GM18951 (cell line): Measurements from ENCODE around the gene ZNF827.

Source experiments
- POLR2A ChIP-seq: IDR thresholded peaks from 4 replicates; pipeline ENCODE4 v1.6.1; 2011; ENCODE audit warnings: mild to moderate bottlenecking; ENCODE audit not compliant: insufficient read length, insufficient read depth; ENCODE audit errors: extremely low read depth
- in situ Hi-C: fragments of 300-500 bp; cut with MboI; formaldehyde crosslinking; loops from one replicate; pipeline ENCODE4 v1.12.0; 2022; ENCODE audit warnings: low sequenced_read_pairs, mixed read lengths, inconsistent platforms; ENCODE audit not compliant: unreplicated experiment

The ZNF827 gene

DNA sequence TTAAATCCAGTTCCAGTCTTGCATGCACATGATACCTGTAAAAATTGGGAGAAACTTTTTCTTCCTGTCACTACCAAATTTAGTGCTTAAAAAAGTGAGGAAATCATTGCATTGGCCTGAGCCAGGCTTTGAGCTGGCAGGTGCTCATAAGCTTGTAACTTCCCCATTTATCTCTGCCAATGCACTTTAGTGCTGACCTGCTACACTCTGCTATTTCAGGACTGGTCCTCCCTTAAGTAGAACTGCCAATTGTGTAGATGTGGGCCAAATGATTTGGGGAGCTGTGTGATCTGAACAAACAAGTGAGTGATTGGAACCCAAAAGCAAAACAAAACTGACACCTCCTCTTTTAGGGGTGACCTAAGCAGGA lies 51.8 kb downstream of the ZNF827 start:
- TF ChIP-seq POLR2A: no peak
- in situ Hi-C loops: no loop called here

DNA sequence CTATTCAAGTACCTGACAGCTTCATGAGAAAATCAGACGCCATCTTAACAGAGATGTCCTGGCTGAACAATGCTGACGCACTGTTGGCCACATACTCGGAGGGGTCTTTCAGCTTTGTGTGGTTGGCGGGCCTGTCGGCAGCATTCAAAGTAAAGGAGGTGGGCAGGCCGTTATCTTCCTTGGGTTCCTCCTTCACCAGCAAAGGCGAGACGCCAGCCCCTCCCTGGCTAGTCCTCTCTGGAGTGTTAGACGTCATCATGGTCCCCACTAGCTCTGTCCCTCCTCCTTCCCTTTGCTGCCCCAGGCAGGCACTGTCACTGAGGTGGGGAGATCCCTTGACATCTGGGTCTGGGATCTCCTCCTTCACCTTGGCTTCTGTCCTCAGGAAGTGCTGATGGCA lies 53.0 kb downstream of the ZNF827 start:
- in situ Hi-C loops: no loop called here
- no peak for TF ChIP-seq POLR2A

DNA sequence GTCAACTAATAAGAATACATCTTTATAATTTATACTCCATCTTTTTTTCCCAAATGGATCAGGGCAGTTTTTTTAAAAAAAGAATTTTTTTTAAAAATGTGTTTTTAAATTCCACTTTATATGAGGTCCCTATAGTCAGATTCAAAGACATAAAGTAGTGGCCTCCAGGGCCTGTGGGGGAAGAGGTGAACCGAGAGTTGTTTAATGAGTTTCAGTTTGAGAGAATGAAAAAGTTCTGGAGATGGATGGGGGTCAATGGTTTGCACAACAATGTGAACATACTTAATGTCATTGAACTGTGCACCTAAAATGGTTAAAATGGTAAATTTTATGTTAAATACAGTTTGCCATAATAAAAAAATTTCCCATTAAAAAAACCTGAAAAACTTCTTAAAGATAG lies 53.8 kb downstream of the ZNF827 start:
- in situ Hi-C loops: no loop called here

DNA sequence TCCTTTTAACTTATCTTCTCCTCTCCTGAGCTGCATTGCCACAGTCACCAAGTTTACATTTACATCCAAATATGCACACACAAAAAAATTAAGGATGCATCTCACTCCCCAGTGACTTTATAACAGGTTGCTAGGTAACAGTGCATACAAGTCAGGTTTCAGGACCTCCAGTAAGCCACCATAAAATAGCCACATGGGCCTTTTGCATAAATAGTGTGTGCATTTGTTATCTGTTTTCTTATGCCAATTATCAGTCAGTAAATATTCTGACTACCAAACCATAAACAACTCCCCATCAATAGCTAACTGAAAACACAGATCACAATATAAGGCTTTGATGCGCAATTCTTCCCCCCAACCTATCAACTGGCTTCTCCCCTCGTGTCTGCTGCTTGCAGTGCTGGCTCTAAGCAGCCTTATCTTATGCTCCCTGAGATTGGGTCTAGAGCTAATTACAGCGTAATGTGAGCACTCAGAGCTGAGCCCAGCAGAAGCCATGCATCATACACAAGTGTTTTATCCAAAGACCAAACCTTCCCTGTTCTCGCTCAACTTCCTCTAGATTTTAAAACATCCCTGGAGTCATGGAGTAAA lies 55.4 kb downstream of the ZNF827 start:
- in situ Hi-C loops: no loop called here
- TF ChIP-seq POLR2A: no peak

More for the DNA sequence above, 53.8 kb downstream of the ZNF827 start:
- no peak for TF ChIP-seq POLR2A

DNA sequence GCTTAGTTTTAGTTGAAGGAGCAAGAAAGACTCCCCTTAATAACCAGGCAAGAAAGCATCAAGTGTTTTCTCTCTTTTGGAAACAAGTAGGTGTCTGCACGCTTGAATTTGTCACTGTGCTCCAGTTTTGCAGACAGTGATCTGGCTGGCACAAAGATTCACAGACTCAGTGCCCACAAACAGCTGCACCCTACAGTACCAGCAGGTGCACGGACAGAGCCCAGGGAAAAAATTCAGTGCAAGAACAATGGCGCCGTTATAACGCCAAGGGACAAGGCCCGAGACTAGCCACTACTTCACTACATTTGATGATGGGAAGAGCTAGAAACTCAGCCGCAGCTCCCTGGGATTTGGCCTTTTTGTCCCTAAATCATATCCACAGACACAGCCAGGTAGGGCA lies 56.0 kb downstream of the ZNF827 start:
- TF ChIP-seq POLR2A: no peak
- in situ Hi-C loops: no loop called here

DNA sequence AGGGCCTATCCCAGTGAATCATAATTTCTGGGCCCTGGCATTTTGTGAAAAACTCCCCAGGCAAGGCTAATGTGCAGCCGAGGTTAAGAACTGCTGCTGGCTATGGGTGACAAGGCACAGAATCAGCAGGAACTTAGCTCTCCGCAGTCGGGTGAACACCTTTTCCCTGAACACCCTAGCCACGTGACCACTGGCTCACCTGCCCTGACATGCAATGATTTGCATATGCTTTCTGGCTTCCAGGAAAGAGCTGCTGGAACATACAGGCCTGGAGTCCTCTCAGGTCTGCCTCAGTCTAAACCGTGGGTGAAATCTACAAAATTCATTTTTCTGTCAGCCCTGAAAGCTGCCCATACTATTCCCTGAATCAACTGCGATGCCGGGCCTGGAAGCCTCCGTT lies 56.6 kb downstream of the ZNF827 start:
- TF ChIP-seq POLR2A: no peak
- in situ Hi-C loops: no loop called here

DNA sequence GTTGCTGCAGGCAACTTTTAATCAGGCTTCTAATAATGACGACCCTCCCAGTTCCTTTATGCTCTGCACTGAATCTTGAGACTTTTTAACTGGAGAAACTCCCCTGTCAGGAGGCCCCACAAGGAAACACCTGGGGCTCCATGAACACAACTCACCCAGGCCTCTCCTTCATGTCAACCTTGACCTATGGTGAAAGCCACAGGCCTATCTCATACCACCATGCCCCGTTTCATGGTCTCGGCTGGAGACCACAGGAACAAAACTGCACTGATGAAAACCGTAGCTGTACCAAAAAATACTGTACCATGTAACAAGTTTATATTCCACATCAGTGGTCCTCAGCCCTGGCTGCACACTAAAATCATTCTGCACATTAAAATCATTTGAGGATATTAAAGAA lies 57.0 kb downstream of the ZNF827 start:
- no peak for TF ChIP-seq POLR2A
- in situ Hi-C loops: no loop called here

DNA sequence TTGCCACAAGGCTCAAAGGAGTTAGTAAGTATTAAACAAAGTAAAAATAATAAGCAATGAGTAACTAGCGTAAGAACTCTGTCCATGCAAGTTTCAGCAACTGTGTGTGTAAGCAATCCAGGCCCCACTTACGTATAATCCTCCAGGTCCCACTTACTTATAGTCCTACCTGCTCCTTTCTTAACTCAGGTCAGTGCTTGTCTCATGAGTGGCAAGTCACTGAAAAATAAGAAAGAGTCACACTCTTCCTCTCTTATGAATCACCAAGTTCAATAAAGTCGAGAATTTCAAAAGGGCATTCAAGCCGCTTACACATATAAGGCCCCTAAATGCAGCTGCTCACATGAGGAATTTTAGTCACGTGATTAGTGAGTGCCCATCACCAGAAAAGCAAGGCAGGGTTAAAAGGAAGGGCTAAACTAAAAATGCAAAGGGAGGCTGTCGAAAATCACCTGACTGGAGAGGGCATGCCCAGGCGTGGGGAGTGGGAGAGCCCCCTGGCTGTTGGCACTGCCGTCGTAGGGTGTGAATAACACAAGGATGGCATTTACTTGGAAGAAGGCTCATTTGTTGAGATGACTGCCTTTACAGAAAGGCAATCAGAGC lies 58.2 kb downstream of the ZNF827 start:
- TF ChIP-seq POLR2A: no peak
- in situ Hi-C loops: no loop called here

DNA sequence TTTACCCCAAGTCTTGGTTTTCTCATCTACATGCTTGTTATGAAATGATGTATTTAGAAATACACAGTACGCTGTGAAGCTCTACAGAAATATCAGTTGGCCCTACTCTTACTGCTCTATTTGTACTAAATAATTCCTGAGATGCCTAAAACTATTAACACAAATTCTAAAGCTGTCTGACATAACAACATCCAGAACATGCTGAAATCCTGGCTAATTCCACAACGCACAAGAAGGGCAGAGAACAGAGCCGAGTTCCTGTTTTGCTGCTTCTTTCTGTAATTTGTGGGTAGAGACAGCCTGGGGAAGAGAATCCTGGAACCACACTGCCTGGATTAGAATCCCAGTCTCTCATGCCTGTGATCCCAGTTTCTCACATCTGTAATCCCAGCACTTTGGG lies 59.0 kb downstream of the ZNF827 start:
- in situ Hi-C loops: no loop called here

DNA sequence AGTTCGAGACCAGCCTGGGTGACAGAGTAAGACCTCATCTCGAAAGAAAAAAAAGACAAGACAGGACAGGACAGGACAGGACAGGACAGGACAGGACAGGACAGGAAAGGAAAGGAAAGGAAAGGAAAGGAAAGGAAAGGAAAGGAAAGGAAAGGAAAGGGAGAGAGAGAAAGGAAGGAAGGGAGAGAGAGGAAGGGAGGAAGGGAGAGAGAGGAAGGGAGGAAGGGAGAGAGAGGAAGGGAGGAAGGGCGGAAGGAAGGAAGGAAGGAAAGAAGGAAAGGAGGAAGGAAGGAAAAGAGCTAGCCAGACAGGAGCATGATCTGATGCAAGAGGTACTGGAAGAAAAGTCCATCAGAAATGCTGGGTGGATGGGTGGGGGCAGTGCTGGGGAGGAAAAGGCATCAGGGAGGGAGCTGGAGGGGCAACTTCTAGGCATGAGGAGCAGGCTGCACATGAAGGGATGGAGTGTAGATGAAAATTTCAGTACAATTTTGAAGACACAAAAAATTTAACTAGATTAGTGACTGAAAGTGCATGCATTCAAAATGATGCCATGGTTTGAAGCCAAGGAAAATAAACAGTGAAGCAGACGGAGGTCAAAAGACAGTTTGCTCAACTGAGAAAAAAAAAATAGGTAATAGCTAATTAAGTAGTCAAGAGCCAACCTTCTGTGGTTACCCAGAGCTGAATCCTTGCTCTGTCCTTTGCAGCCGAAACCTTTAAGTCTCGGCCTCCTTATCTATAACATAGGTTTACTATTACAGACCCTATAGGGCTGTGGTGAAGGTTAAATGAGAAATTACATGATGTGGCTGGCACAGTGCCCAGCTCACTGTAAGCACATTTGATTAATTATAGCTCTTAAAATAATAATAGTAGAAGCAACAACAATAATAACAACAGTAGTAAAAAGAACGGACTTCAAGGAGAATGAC lies 59.9 kb downstream of the ZNF827 start:
- TF ChIP-seq POLR2A: no peak
- in situ Hi-C loops: no loop called here

More for the DNA sequence above, 59.0 kb downstream of the ZNF827 start:
- TF ChIP-seq POLR2A: no peak

DNA sequence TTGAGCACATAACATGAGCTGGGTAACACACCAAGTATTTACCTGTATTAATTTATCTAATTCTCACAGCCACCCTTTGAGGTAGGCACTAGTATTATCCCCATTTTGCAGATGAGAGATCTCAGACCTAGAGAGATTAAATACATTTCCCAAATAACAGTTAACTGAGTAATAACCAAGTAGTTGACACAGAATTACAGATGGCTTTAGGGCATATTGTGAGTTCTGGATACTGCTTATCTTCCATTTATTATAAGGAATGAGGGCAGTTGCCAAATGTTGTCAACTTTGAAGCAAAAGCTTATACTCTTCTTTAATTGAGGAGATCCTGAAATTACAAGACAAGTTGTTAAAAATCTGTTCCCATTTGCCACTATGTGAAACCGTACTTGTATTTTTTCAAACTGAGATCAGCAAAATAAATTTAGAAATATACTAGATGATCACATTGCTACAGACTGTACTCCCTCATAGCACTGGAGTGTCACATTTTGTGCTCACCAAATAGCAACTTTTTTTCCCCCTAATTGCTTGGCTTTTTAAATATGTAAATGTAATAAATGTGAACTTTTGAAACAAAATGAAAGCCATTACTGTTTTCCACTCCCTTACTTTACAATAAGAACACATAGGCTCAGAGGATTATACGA lies 62.0 kb downstream of the ZNF827 start:
- TF ChIP-seq POLR2A: no peak
- in situ Hi-C loops: no loop called here

DNA sequence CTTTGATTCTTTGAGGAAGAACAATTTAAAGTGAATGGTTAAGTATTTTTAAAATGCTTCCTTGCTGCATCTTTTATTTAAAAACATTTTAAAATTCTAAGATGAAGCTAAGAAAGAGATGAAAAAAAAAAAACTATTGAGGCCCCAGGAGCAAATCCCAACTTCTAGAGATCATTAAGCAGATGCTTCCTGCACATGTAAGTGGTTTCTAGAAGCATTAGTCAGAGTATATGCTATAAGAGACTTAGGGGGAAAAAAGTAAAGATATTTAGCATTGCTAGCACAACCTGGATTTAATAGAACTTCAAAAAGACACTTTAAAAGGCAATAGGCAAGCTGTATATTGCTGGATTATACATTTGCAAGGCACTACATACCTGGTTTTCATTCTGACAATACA lies 64.7 kb downstream of the ZNF827 start:
- TF ChIP-seq POLR2A: no peak
- in situ Hi-C loops: no loop called here

DNA sequence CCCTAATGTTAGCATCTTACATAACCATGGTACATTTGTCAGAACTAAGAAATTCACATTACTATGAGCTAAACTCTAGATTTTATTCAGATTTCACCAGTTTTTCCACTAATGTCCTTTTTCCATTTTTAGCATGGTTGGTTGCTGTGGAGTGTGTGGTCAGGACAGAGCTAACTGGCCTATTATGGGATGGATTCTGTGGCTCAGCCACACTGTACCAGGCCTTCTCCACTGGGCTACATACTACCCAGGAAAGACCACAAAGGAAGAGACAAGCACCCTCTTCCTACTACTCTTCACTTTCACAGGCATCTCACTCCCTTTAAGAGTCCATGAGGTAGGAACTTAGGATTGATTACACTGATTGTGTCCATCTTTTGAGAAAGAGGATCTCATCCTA lies 67.4 kb downstream of the ZNF827 start:
- in situ Hi-C loops: no loop called here
- TF ChIP-seq POLR2A: no peak
